ENCODE results near the gene CAV3. TPM values are rescaled to one million over a fixed set of nuclear protein-coding genes. Genes with fewer than 3 reads are reported as not detected.
"Not testable (repeated sequence)": the region's sequence is repeated elsewhere in the genome, so short reads cannot be mapped to it uniquely, and the experiment has no call there.

CAV3 gene
- total RNA-seq (ENCODE audit: low replicate concordance) = not detected in 2 replicates
- long read RNA-seq, partial matches to known transcripts = 0 of 1 reads
- long read RNA-seq, other reads (novel, unspliced or antisense) = 1 of 1 reads

- Mint-ChIP-seq H3K4me1 (ENCODE audit: unreplicated experiment) (peaks cover 35% of the 10 kb centered on the region), H3K9me3 (no peaks in the 10 kb centered on the region), H3K27ac (no peak within 1 kb of the TSS), H3K36me3 (no peaks in the 10 kb centered on the region), H3K4me3 (no peak within 1 kb of the TSS), H3K27me3 (no peaks in the 10 kb centered on the region)
- peak; percentile 61 for DNase-seq (ENCODE audit: extremely low spot score, unreplicated experiment)
- no peak for TF ChIP-seq CTCF (conservative IDR thresholded peaks at IDR 0.05)
Observed at GRCh38 chr3:8733332-8734094, at the start of gene CAV3. Gene CAV3 (plus strand): TSS chr3:8733802. CDS start chr3:8733877, 75 bp downstream.

GRCh38 chr3:8684992-8685391, 48.6 kb upstream of the CAV3 start:
- not testable (repeated sequence) for H3K27me3 Mint-ChIP-seq; H3K4me1 Mint-ChIP-seq (ENCODE audit: unreplicated experiment); H3K9me3 Mint-ChIP-seq; H3K4me3 Mint-ChIP-seq; H3K36me3 Mint-ChIP-seq; H3K27ac Mint-ChIP-seq; DNase-seq (ENCODE audit: extremely low spot score, unreplicated experiment)

- H3K27ac Mint-ChIP-seq = peak overlapping the region; percentile 51
- not testable (repeated sequence) for H3K4me3 Mint-ChIP-seq
Observed at GRCh38 chr3:8691295-8691694, 42.3 kb upstream of the CAV3 start.

GRCh38 chr3:8702560-8702959, 31.0 kb upstream of the CAV3 start:
- H3K4me1 Mint-ChIP-seq (ENCODE audit: unreplicated experiment) = no peaks in the 10 kb centered on the region
- no peaks in the 10 kb centered on the region for H3K9me3 Mint-ChIP-seq
- TF ChIP-seq CTCF (conservative IDR thresholded peaks at IDR 0.05) = peak; percentile 64
- no peaks in the 10 kb centered on the region for H3K27me3 Mint-ChIP-seq
- no peak for DNase-seq (ENCODE audit: extremely low spot score, unreplicated experiment)
- no peak overlapping the region for H3K27ac Mint-ChIP-seq
- no peak overlapping the region for H3K4me3 Mint-ChIP-seq
- H3K36me3 Mint-ChIP-seq = no peaks in the 10 kb centered on the region

More at GRCh38 chr3:8691295-8691694, 42.3 kb upstream of the CAV3 start:
- DNase-seq (ENCODE audit: extremely low spot score, unreplicated experiment); H3K27me3 Mint-ChIP-seq; H3K9me3 Mint-ChIP-seq; H3K36me3 Mint-ChIP-seq; H3K4me1 Mint-ChIP-seq (ENCODE audit: unreplicated experiment): not testable (repeated sequence)

- Mint-ChIP-seq H3K27me3 (no peaks in the 10 kb centered on the region), H3K36me3 (no peaks in the 10 kb centered on the region), H3K9me3 (no peaks in the 10 kb centered on the region), H3K27ac (no peak overlapping the region), H3K4me3 (no peak overlapping the region), H3K4me1 (ENCODE audit: unreplicated experiment) (no peaks in the 10 kb centered on the region)
- TF ChIP-seq CTCF (conservative IDR thresholded peaks at IDR 0.05) = no peak
- DNase-seq (ENCODE audit: extremely low spot score, unreplicated experiment) = no peak
Observed at GRCh38 chr3:8705575-8705974, 28.0 kb upstream of the CAV3 start.

GRCh38 chr3:8709287-8709686, 24.3 kb upstream of the CAV3 start:
- Mint-ChIP-seq H3K27me3 (peaks cover 3% of the 10 kb centered on the region), H3K9me3 (no peaks in the 10 kb centered on the region), H3K4me3 (no peak overlapping the region), H3K36me3 (no peaks in the 10 kb centered on the region), H3K27ac (peak overlapping the region; percentile 56), H3K4me1 (ENCODE audit: unreplicated experiment) (no peaks in the 10 kb centered on the region)
- DNase-seq (ENCODE audit: extremely low spot score, unreplicated experiment) = no peak
- no peak for TF ChIP-seq CTCF (conservative IDR thresholded peaks at IDR 0.05)
